GM18858 (cell line): ENCODE data around the gene ZNF346.

Experiments
- ATAC-seq: cut with Tn5 transposase; IDR thresholded peaks from one replicate; pipeline ENCODE4 v1.9.1; 2021; ENCODE audit not compliant: unreplicated experiment

The ZNF346 gene

GRCh38 chr5:177093803-177094202, 71.3 kb downstream of the ZNF346 start:
- no peak for ATAC-seq

DNA sequence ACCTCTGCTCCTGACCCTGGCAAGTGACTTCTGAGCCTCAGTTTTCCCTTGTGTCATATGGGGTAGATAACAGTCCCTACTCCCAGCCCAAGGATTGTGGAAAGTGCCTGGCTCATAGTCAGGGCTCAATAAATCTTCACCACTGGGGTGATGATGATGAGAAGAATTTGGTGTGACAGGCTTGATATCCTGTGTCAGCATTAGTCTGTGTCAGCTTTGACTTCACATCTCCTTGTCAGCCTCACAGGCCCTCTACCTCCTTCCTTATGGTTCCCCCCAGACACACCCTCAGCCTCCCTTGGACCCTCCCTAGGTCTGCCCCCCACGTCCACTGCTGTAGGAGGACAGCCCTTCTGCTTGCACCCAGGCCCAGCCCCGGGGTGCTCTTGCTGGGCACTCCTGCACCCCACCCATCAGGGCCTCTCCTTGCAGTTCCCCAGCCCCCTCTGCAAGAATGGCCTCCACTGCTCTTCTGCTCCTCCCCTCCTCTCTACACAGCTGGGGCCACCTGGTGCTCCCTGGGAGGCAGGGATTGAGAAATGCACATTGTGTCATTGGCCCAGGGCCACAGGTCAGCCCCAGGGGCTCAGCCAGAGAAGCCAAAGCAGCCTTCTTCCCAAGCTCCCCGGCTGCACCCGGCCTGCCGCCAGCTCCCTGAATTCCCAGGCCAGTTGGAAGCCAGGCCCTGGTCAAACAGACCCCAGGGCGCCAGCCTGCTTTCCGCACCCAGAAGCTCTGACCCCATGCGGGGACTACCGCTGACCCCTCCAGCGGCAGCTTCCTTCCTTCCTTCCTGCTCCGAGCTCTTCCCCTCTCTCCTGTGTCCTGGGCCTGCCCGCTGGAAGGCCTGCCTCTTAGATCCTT, 72.0 kb downstream of the ZNF346 start:
- ATAC-seq: no peak

- ATAC-seq: no peak
These were observed 72.7 kb downstream of the ZNF346 start for GRCh38 chr5:177095088-177095669.

- ATAC-seq: no peak
These were observed 73.9 kb downstream of the ZNF346 start for GRCh38 chr5:177096162-177097015.

- no peak for ATAC-seq
These were observed 74.8 kb downstream of the ZNF346 start for GRCh38 chr5:177097016-177097985.

- no peak for ATAC-seq
These were observed 75.6 kb downstream of the ZNF346 start for GRCh38 chr5:177098120-177098469.

DNA sequence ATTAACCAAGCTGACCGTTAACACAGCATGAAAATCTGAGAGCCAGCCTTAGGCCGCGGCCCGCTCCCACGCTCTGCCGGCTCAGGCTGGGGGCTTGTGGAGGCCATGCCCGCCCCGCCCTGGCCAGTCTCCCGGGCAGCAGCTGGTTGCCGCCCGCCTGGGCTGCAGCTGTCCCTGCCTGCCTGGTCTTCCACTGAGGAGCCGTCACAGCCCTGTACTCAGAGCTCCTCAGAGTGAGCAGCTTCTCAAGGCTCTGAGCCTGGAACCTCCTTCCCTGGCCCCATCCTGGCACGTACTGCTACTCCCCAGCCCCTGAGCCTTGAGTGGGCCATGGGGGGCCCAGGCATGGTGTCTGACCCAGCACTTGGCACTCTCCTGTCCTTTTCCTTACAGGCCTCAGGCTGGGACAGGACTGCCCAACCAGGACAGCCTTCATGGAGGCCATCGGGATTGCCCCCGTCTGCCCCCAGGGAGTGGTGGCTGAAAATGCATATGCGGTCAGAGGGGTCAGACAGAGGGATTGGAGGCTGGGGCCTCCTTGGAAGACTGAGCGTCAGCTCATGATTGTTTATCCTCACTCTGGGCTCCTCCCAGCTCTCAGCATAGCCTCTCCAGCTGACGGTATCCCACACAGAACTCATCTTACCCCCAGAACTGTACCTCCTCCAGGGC, 76.1 kb downstream of the ZNF346 start:
- no peak for ATAC-seq

GRCh38 chr5:177099422-177100093, 77.1 kb downstream of the ZNF346 start:
- no peak for ATAC-seq

DNA sequence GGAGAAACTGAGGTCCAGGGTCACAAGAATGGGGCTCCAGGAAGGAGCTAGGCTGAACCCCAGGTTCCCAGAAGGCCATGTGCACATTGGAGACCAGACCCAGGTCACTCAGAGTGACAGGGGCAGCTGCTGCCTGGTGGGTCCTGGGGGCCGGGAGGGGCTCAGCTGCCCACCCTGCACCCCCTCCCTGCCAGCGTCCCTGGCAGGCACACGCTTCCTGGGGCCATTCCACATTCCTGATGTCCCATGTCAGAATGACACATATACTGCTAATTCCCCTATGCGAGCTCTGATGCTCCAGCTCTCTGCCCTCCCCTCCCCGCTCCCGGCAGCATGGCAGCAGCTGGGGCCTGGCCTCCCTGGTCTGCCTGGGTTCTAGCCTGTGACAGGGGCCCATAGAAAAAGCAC, 78.2 kb downstream of the ZNF346 start:
- ATAC-seq: no peak

DNA sequence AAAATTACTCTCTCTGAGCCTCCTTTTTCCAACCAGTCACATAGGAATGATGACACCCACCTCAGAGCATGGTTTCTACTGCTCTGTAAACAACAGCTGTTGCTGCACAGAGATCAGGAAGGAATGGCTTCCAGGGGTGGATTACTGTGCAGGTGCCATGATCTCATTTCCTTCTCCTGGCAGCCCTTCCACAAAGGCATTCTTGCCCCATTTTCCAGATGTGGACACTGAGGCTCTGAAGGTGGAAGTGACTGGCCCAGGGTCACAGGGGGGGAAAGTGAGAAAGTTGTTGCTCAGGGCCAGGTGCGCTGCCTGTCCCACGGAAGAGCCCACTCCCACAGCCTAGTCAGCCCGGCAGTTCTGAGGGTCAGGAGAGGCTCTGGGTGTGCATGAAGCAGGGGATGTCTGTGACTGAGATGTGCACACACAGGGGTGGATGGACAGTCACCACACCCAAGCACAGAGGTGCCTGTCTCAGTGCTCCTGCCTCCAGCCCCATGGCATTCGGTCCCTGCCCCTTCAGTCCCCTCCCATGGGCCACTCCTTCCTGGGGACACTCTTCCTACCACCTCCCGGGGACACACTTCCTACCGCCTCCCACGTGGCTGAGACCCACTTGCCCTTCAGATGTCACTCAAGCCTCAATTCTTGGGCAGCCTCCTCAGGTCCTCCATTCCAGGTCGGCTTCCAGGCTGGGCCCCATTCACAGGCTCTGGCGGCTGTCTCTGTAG, 81.2 kb downstream of the ZNF346 start:
- no peak for ATAC-seq

DNA sequence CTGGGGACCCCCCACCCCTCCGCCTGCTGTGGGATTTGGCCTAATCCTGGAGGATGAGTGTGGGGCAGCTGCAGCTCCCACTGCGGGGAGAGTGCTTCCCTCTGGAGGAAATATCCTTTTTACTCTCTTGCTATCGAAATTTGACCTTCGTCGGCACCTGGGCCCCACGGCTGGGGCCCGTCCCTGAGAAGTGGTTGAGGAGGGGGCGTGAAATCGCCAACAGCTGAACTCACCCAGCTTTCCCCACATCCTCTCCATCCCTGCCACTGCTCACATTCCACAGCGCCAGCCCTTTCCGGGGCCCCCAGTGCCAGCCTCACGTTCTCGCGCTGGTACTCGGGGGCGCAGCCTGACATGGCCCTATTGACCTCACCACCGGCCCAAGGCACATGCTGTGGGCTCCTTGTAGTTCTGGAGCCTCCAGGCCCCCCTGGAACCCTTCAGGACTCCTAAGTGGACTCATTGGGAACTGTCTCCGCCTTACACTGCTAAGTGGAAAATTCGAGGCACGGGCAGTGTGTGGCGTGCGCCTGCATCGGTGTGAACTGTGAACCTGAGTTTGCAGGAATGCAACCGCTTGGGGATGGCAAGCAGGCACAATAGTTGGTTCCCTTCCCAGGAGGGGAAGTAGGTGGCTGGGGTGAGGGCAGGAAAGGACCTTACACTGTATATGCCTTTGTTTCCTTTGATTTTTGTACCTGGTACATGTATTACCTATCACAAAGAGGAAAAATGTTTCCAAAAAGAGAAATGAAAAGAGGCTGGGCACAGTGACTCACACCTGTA, 83.4 kb downstream of the ZNF346 start:
- ATAC-seq: no peak

DNA sequence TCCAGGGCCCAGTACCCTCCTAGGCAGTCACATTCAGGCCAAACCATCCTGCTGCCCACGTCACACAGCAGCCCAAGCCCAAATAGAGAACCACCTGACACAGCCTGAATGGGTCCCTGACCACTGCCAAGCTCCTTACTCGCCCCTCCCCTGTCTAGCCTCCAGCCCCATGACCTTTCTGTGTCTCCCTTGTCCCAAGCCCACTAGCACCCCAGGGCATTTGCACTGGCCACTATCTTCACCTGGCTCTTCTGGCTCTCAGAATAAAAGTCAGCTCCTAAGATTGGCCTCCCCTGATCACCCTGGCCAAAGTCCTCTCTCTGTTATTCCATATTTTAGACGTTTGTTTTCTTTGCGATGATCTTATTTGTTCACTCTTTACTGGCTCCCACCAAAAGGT, 84.7 kb downstream of the ZNF346 start:
- ATAC-seq: no peak

GRCh38 chr5:177109810-177110209, 87.3 kb downstream of the ZNF346 start:
- ATAC-seq: no peak

DNA sequence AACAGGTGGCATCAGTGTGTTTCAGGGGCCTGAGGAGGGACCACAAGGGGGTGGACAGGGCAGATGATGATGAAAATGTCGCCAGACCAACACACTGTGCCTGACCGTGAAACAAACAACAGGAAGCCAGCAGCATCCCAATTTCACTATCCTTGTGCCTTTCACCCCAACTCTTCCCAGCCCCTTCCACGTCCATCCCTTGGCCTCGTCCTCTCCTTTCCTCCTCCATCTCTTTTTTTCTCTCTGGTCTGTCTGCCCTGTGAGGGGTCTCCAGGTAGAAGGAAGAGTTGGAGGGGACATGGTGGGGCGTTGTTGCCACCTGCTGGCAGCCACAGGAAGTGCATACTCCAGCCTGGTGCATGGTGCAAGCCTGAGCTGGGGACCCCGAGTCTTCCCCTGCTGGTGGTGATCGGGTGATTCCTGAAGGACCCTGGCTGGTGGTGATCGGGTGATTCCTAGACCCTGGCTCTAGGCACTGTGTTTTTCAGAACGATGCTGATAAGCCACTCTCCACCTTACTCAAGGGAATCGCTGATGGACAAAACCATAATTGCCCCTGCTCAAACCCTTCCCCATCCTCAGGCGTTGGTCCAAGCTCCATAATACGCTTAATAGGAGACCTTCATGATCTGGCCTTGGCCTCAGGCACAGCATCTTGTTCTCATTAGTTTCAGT, 89.4 kb downstream of the ZNF346 start:
- no peak for ATAC-seq

GRCh38 chr5:177112589-177113220, 90.2 kb downstream of the ZNF346 start:
- no peak for ATAC-seq

DNA sequence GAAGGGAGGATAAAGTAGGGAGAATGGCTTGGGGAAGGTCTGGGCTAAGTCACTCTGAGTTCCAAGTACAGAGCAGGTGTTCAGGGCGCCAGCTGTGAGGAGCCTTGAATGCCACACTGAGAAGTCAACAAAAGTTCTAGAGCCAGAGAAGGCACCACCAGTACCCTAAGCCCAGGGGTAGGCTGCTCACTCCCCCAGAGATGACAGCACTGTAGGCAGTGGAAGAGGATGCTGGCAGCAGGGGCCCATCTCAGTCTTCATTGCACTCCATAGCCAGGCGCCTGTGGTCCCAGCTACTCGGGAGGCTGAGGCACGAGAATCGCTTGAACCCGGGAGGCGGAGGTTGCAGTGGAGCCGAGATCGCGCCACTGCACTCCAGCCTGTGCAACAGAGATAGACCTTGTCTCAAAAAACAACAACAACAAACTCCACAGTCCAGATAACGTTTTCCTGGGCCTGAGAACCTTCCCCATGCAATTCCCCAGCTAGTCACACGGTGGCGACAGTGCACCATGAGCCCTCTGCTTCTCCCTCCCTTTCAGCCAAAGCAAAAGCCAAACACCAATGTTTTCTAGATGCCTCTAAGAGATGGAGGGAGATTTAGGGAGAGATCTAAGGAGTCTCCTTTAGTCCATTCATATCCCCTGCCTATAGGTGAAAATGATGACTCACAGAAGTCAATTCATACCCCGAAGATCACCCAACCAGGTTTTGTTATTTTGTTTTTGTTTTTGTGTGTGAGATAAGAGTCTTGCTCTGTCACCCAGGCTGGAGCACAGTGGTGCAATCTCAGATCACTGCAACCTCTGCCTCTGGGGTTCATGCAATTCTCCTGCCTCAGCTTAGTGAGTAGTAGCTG, 91.3 kb downstream of the ZNF346 start:
- no peak for ATAC-seq
